Measurements from ENCODE around the gene CUX1.

- TF ChIP-seq, protein P1, sequence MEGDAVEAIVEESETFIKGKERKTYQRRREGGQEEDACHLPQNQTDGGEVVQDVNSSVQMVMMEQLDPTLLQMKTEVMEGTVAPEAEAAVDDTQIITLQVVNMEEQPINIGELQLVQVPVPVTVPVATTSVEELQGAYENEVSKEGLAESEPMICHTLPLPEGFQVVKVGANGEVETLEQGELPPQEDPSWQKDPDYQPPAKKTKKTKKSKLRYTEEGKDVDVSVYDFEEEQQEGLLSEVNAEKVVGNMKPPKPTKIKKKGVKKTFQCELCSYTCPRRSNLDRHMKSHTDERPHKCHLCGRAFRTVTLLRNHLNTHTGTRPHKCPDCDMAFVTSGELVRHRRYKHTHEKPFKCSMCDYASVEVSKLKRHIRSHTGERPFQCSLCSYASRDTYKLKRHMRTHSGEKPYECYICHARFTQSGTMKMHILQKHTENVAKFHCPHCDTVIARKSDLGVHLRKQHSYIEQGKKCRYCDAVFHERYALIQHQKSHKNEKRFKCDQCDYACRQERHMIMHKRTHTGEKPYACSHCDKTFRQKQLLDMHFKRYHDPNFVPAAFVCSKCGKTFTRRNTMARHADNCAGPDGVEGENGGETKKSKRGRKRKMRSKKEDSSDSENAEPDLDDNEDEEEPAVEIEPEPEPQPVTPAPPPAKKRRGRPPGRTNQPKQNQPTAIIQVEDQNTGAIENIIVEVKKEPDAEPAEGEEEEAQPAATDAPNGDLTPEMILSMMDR (IDR thresholded peaks at IDR 0.05), result no peak
- no peak for TF ChIP-seq POLR2A (IDR thresholded peaks at IDR 0.05)
Observed at GRCh38 chr7:102306916-102307677, 489.7 kb downstream of the CUX1 start.

All from uterus (tissue), 2 donors.